Measurements from ENCODE around the gene H2AZ2.

Gene H2AZ2

GRCh38 chr7:44794331-44794730 lies 53.6 kb downstream of the H2AZ2 start:
- Histone ChIP-seq H3K4me2 (ENCODE audit: insufficient read depth, low read length) (no peak overlapping the region), H3K9me3 (ENCODE audit: insufficient read depth, low read length, severe bottlenecking) (no peaks in the 10 kb centered on the region), H2AFZ (ENCODE audit: low read depth, low read length) (no peak overlapping the region), H3K4me1 (ENCODE audit: insufficient read depth, low read length) (peaks cover 29% of the 10 kb centered on the region), H3K27ac (ENCODE audit: low read length) (no peak overlapping the region), H3K79me2 (ENCODE audit: insufficient read depth, low read length) (peaks cover 39% of the 10 kb centered on the region), H3K27me3 (ENCODE audit: insufficient read depth, low read length, poor library complexity) (no peaks in the 10 kb centered on the region), H3K9ac (ENCODE audit: low read depth, low read length) (no peak overlapping the region), H4K20me1 (ENCODE audit: insufficient read depth, low read length) (peaks cover 20% of the 10 kb centered on the region), H3K36me3 (ENCODE audit: insufficient read depth, low read length) (peaks cover 26% of the 10 kb centered on the region), H3K4me3 (ENCODE audit: low read depth in 1 of 2, low read length in 2 of 2) (no peak overlapping the region)
- TF ChIP-seq EZH2 (IDR thresholded peaks at IDR 0.05; ENCODE audit: borderline replicate concordance, low read depth, low read length, severe bottlenecking), result no peak
- TF ChIP-seq CTCF (IDR thresholded peaks at IDR 0.05; ENCODE audit: borderline replicate concordance, extremely low read depth, low read length, poor library complexity, severe bottlenecking), result no peak
- DNase-seq (no peak), ATAC-seq (ENCODE audit: insufficient read depth, low read depth) (no peak)

- Histone ChIP-seq H3K4me1 (ENCODE audit: insufficient read depth, low read length) (peaks cover 27% of the 10 kb centered on the region), H3K27me3 (ENCODE audit: insufficient read depth, low read length, poor library complexity) (no peaks in the 10 kb centered on the region), H3K9me3 (ENCODE audit: insufficient read depth, low read length, severe bottlenecking) (no peaks in the 10 kb centered on the region), H3K9ac (ENCODE audit: low read depth, low read length) (no peak overlapping the region), H3K4me2 (ENCODE audit: insufficient read depth, low read length) (no peak overlapping the region), H2AFZ (ENCODE audit: low read depth, low read length) (no peak overlapping the region), H3K36me3 (ENCODE audit: insufficient read depth, low read length) (peaks cover 22% of the 10 kb centered on the region), H3K27ac (ENCODE audit: low read length) (no peak overlapping the region), H3K79me2 (ENCODE audit: insufficient read depth, low read length) (peaks cover 35% of the 10 kb centered on the region), H3K4me3 (ENCODE audit: low read depth in 1 of 2, low read length in 2 of 2) (no peak overlapping the region), H4K20me1 (ENCODE audit: insufficient read depth, low read length) (peaks cover 16% of the 10 kb centered on the region)
- ATAC-seq (ENCODE audit: insufficient read depth, low read depth) (no peak), DNase-seq (no peak)
- TF ChIP-seq CTCF (IDR thresholded peaks at IDR 0.05; ENCODE audit: borderline replicate concordance, extremely low read depth, low read length, poor library complexity, severe bottlenecking), result no peak
- no peak for TF ChIP-seq EZH2 (IDR thresholded peaks at IDR 0.05; ENCODE audit: borderline replicate concordance, low read depth, low read length, severe bottlenecking)
Observed at GRCh38 chr7:44793919-44794318, 54.0 kb downstream of the H2AZ2 start.

- DNase-seq, result no peak
- Histone ChIP-seq H2AFZ (ENCODE audit: low read depth, low read length) (no peak overlapping the region), H3K4me2 (ENCODE audit: insufficient read depth, low read length) (no peak overlapping the region), H3K36me3 (ENCODE audit: insufficient read depth, low read length) (no peaks in the 10 kb centered on the region; the same call in 1 of the 2 replicates), H3K9me3 (ENCODE audit: insufficient read depth, low read length, severe bottlenecking) (no peaks in the 10 kb centered on the region), H3K79me2 (ENCODE audit: insufficient read depth, low read length) (peaks cover 11% of the 10 kb centered on the region), H3K27me3 (ENCODE audit: insufficient read depth, low read length, poor library complexity) (no peaks in the 10 kb centered on the region), H4K20me1 (ENCODE audit: insufficient read depth, low read length) (no peaks in the 10 kb centered on the region), H3K27ac (ENCODE audit: low read length) (no peak overlapping the region), H3K4me3 (ENCODE audit: low read depth in 1 of 2, low read length in 2 of 2) (no peak overlapping the region), H3K9ac (ENCODE audit: low read depth, low read length) (no peak overlapping the region), H3K4me1 (ENCODE audit: insufficient read depth, low read length) (peaks cover 12% of the 10 kb centered on the region)
- no peak for TF ChIP-seq CTCF (IDR thresholded peaks at IDR 0.05; ENCODE audit: borderline replicate concordance, extremely low read depth, low read length, poor library complexity, severe bottlenecking)
- no peak for TF ChIP-seq EZH2 (IDR thresholded peaks at IDR 0.05; ENCODE audit: borderline replicate concordance, low read depth, low read length, severe bottlenecking)
- no peak for ATAC-seq (ENCODE audit: insufficient read depth, low read depth)
Observed at GRCh38 chr7:44791278-44792219, 56.3 kb downstream of the H2AZ2 start.

Data from DND-41 (cell line).